Measurements from ENCODE around the gene BRIX1. TPM values are rescaled to one million over a fixed set of nuclear protein-coding genes. Genes with fewer than 3 reads are reported as not detected.

The BRIX1 gene
- total and polyA plus RNA-seq, 2 of the 4 experiments (the other 2 are of a cell fraction): 15.1 to 26.1 TPM

DNA sequence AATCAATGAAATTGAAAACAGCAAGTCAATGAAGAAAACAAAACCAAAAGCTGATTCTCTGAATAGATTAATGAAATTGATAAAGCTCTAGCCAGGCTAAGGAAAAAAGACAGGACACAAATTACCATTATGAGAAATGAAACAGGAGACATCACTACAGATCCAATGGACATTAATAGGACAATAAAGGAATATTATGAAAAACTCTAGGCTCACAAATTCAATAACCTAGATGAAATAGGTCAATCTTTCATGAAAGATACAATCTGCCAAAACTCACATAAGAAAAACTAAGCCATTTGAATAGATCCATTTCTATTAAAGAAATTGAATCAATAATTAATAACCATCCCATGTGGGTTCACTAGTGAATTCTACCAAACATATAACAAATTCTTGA lies 39.2 kb upstream of the BRIX1 start:
- Histone ChIP-seq H3K9me3 (ENCODE audit: control insufficient read depth, insufficient read depth, low read length) (no peaks in the 10 kb centered on the region), H3K9ac (ENCODE audit: low read depth, low read length) (no peak overlapping the region), H4K8ac (ENCODE audit: low read depth in 2 of 2, low read length in 2 of 2) (no peak overlapping the region), H3K9me1 (ENCODE audit: insufficient read depth, low read length) (no peaks in the 10 kb centered on the region), H2BK20ac (ENCODE audit: low read depth, low read length) (no peak overlapping the region), H3K4ac (ENCODE audit: low read depth, low read length) (no peak overlapping the region), H3K36me3 (ENCODE audit: control insufficient read depth, insufficient read depth, low read length) (no peaks in the 10 kb centered on the region), H2AK9ac (replicated peaks; ENCODE audit: low read depth, low read length, poor library complexity) (no peak overlapping the region), H3K79me1 (ENCODE audit: low read depth in 1 of 2, low read length in 2 of 2) (no peaks in the 10 kb centered on the region), H3K27ac (ENCODE audit: insufficient read depth, low read length) (no peak overlapping the region), H3K23ac (ENCODE audit: low read depth, low read length) (no peak overlapping the region), H2AK5ac (ENCODE audit: low read depth, low read length) (no peak overlapping the region), H4K20me1 (ENCODE audit: insufficient read depth, low read length) (no peaks in the 10 kb centered on the region), H4K5ac (ENCODE audit: low read depth, low read length) (no peak overlapping the region), H3K18ac (ENCODE audit: low read depth, low read length) (no peak overlapping the region), H2BK120ac (ENCODE audit: low read depth, low read length) (no peak overlapping the region), H4K91ac (ENCODE audit: insufficient read depth, low read depth, low read length) (no peak overlapping the region), H2BK5ac (ENCODE audit: low read depth, low read length, poor library complexity, severe bottlenecking) (no peak overlapping the region), H3K27me3 (ENCODE audit: control insufficient read depth, insufficient read depth, low read length) (no peaks in the 10 kb centered on the region; the same call in 1 of the 2 replicates), H3K56ac (ENCODE audit: extremely low read depth, insufficient read depth, low read length) (no peak overlapping the region), H2AFZ (replicated peaks; ENCODE audit: low read length, poor library complexity) (no peak overlapping the region), H3K4me3 (ENCODE audit: insufficient read depth, low read depth, low read length) (no peak overlapping the region), H3K14ac (replicated peaks; ENCODE audit: low read depth, low read length) (no peak overlapping the region), H2BK15ac (ENCODE audit: low read depth, low read length) (no peak overlapping the region), H3K4me2 (ENCODE audit: low read depth, low read length) (no peak overlapping the region), H3K4me1 (ENCODE audit: control insufficient read depth, insufficient read depth, low read length) (no peaks in the 10 kb centered on the region)
- DNase-seq (no peak), ATAC-seq (ENCODE audit: low read depth) (no peak)
- BruUV-seq (replicated peaks): no TSS peak
- dilution Hi-C loops (cut with HindIII; ENCODE audit: low sequenced_read_pairs, unreplicated experiment): no loop called here
- in situ Hi-C loops (cut with MboI; ENCODE audit: low sequenced_read_pairs): loop anchor here (25.0 kb wide), 1 partner anchor 889 kb away; the partner anchor contains the start of gene SLC45A2
- CTCF ChIA-PET: no interaction called here
- POLR2A ChIA-PET (ENCODE audit: unreplicated experiment): no interaction called here
- TF ChIP-seq RCOR1 (IDR thresholded peaks at IDR 0.05; ENCODE audit: insufficient replicate concordance, low read length) (no peak), RAD21 (IDR thresholded peaks at IDR 0.05; ENCODE audit: low read length) (no peak), SMC3 (IDR thresholded peaks at IDR 0.05; ENCODE audit: low read depth, low read length) (no peak), CHD1 (IDR thresholded peaks at IDR 0.05; ENCODE audit: low read depth, low read length) (no peak), FOS (IDR thresholded peaks at IDR 0.05; ENCODE audit: low read depth, low read length) (no peak), MXI1 (IDR thresholded peaks at IDR 0.05; ENCODE audit: borderline replicate concordance, low read depth, low read length) (no peak)
- TF ChIP-seq, protein P1, sequence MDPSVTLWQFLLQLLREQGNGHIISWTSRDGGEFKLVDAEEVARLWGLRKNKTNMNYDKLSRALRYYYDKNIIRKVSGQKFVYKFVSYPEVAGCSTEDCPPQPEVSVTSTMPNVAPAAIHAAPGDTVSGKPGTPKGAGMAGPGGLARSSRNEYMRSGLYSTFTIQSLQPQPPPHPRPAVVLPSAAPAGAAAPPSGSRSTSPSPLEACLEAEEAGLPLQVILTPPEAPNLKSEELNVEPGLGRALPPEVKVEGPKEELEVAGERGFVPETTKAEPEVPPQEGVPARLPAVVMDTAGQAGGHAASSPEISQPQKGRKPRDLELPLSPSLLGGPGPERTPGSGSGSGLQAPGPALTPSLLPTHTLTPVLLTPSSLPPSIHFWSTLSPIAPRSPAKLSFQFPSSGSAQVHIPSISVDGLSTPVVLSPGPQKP (IDR thresholded peaks at IDR 0.05; ENCODE audit: borderline replicate concordance, low read depth, low read length): no peak
- TF ChIP-seq, protein P2, sequence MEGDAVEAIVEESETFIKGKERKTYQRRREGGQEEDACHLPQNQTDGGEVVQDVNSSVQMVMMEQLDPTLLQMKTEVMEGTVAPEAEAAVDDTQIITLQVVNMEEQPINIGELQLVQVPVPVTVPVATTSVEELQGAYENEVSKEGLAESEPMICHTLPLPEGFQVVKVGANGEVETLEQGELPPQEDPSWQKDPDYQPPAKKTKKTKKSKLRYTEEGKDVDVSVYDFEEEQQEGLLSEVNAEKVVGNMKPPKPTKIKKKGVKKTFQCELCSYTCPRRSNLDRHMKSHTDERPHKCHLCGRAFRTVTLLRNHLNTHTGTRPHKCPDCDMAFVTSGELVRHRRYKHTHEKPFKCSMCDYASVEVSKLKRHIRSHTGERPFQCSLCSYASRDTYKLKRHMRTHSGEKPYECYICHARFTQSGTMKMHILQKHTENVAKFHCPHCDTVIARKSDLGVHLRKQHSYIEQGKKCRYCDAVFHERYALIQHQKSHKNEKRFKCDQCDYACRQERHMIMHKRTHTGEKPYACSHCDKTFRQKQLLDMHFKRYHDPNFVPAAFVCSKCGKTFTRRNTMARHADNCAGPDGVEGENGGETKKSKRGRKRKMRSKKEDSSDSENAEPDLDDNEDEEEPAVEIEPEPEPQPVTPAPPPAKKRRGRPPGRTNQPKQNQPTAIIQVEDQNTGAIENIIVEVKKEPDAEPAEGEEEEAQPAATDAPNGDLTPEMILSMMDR (conservative IDR thresholded peaks at IDR 0.05; ENCODE audit: low read depth, low read length): no peak
- intact Hi-C loops (cut with micrococcal nuclease): no loop called here
